GM19035 (cell line): Measurements from ENCODE around the gene ATP2C2.

Experiments
- ATAC-seq: cut with Tn5 transposase; IDR thresholded peaks from one replicate; pipeline ENCODE4 v1.9.1; 2021; ENCODE audit not compliant: unreplicated experiment

The ATP2C2 gene

GRCh38 chr16:84362471-84362941 is 5.8 kb upstream of the ATP2C2 start:
- no peak for ATAC-seq

GRCh38 chr16:84366208-84366607 is 2.1 kb upstream of the ATP2C2 start:
- ATAC-seq: no peak

DNA sequence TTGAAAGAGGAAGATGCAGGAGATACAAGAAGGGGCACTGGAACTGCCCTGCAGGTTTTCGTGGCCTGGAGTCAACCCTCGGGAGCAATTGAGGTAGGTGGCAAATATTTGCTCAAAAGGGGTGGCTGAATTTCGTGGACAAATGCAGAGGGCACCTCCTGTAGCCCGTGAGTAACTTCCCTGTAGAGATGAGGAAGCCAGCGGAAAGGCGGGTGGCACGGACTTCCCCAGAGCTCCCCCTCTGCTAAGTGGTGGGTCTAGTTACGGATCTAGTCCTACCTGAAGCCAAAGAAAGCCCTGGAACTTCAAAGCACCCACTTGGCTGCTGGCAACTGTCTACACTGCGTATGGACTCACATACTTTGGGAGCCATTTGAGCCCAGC is 1.0 kb upstream of the ATP2C2 start:
- ATAC-seq: no peak

- ATAC-seq: no peak
Observed at GRCh38 chr16:84367750-84368307, 509 bp upstream of the ATP2C2 start.

DNA sequence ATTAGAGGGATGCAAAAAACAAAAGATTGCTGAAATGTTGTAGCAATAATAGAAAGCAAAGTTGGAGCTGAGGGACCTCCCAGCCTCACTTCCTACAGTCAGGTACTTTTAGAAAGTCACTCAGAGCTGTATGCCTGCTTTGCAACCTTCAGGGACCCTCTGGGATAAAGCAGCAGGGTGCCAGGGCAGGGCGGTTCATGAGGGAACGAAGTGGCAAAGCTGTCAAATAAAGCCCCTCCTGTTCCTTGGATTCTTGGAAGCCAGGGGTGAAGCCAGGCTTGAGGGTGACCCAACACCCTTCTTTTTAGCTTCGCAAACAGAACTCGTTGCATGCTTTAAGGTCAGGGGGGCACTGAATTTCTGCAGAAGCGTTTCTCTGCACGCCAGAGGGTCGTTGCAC is 767 bp downstream of the ATP2C2 start:
- ATAC-seq: no peak

GRCh38 chr16:84369938-84370627 is 1.7 kb downstream of the ATP2C2 start:
- ATAC-seq: no peak

GRCh38 chr16:84370723-84371552 is 2.6 kb downstream of the ATP2C2 start:
- no peak for ATAC-seq

GRCh38 chr16:84371553-84371865 is 3.2 kb downstream of the ATP2C2 start:
- no peak for ATAC-seq

DNA sequence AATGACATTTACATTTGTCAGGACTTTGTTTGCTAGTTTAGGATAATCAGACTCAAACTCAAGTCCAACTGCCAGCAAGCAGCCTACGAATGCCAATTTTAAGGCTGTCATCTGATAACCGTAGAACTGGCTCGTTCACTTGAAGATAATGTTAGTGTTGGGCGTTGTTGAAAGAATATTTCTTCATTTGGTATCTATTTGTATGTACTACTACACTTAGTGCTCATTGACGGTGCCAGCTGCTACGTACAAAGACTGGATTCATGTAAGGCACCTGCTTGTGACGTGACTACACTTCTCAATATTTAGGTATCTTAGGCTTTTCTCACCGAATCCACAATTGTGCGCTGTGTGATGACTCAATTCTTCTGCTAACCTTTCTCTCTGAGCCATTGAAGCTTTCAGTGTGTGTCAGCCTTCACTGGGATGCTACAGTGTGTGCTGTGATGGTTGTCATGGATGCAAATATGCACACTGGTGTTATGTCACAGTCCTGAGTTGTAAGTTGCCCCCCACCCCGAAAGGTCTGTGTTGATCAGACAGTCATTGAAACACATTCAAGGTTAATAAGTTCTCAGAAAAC is 5.7 kb downstream of the ATP2C2 start:
- no peak for ATAC-seq

DNA sequence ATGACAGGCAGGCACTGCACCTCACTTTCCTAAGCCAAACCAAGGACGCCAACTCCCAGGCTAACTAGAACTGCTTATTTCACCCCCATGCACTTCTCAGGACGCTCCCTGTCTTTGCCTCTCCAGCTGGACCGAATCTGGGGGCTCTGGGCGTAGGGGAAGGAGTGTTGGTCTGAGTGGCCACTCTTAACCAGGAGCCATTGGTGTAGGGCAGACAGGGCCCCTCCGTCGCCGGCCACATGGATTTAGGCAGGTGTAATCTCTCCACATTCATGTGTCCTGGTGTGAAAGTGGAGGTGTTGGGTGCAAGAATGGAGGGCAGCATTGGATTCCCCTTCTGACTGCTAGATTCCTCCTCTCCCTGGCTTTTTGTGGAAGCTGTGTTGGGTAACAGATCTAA is 9.8 kb downstream of the ATP2C2 start:
- no peak for ATAC-seq

DNA sequence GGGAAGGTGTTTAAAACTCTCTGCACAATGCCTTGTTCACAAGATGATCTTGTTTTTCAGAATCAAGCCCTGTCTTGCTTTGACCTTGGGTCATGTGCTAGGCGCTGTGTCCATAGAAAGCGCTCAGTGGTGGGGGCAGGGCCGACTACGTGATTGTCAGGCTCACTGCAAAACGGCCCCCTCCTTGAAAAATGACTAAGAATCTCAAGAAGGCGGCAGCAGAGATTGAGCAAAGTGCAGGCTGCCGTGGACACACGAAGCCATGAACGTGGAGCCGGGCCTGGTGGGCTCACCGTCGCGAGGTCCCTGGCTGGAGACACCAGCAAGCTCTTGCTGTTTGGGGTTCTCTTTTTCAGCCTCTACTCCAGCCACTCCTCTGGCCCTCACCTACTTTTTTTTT is 10.2 kb downstream of the ATP2C2 start:
- no peak for ATAC-seq

DNA sequence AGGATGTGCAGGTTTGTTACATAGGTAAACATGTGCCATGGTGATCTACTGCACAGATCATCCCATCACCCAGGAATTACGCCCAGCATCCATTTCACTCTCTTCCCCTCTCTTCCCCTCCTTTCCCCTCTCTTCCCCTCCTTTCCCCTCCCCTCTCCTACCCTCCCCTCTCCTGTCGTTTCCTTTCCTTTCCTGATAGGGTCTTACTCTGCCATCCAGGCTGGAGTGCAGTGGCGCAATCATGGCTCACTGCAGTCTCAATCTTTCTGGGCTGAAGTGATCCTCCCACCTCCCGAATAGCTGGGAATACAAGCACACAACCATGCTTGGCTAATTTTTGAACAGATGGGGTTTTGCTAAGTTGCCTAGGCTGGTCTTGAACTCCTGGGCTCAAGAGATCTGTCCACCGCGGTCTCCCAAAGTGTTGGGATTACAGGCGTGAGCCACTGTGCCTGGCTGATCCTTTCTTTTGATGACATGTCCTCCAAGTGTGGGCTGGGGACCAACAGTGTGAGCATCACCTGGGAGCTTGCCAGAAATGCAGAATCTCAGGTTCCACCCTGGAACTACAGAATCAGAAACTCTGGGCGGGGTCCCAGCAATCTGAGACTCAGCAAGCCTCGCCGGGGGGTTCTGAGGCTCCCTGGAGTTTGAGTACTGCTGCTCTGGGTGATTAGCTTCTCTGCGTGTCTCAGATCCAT is 10.8 kb downstream of the ATP2C2 start:
- ATAC-seq: no peak

DNA sequence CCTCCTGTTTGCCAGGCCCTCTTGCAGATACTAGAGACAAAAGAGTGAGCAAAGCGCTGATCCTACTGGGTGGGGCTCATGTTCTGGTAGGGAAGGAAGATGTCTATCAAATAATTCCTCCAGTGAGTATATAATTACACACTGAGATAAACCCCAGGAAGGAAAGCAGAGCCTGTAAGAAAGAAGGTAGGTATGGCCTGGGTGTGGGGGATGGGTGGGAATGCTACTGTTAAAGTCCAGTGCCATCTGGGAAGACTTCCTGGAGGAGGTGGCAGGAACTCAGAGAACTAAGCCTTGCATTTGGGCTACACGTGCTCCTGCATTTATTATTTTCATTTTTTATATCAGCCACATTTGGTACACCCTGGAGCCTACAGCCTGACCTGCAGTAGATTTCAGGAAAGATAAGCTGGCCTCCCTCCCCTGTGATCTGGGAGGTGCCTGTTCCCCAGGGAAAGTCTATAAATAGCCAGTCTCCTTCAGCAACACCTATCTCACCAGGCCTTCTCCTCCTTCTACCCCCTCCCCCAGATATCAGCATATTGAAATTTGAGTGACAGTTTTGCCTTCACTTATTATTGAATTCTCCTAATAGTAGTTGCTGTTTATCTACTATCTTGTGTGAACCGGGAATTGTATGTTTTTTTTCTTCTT is 11.5 kb downstream of the ATP2C2 start:
- ATAC-seq: no peak

- no peak for ATAC-seq
Observed at GRCh38 chr16:84380405-84380804, 12.1 kb downstream of the ATP2C2 start.

- no peak for ATAC-seq
Observed at GRCh38 chr16:84382396-84382795, 14.1 kb downstream of the ATP2C2 start.

DNA sequence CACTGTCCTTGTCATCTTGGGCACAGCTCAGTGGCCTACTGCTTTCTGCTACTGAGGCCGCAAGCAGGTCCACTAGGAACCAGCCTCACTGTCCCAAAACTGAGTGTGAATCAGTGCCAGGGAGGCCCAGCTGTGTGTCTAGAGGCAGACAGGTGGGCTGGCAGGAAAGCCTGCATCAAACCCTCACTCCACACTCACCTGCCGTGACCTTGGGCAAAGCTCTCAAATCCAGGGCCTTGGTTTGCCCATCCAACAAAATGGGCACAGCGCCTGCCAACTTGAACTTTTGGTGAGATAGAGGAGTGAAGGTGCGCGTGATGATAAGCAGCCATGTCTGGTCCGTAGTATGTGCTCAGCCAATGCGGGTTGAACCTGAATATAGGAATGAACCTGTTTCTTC is 14.8 kb downstream of the ATP2C2 start:
- no peak for ATAC-seq

- no peak for ATAC-seq
Observed at GRCh38 chr16:84386047-84386446, 17.7 kb downstream of the ATP2C2 start.

- no peak for ATAC-seq
Observed at GRCh38 chr16:84387021-84387420, 18.7 kb downstream of the ATP2C2 start.

DNA sequence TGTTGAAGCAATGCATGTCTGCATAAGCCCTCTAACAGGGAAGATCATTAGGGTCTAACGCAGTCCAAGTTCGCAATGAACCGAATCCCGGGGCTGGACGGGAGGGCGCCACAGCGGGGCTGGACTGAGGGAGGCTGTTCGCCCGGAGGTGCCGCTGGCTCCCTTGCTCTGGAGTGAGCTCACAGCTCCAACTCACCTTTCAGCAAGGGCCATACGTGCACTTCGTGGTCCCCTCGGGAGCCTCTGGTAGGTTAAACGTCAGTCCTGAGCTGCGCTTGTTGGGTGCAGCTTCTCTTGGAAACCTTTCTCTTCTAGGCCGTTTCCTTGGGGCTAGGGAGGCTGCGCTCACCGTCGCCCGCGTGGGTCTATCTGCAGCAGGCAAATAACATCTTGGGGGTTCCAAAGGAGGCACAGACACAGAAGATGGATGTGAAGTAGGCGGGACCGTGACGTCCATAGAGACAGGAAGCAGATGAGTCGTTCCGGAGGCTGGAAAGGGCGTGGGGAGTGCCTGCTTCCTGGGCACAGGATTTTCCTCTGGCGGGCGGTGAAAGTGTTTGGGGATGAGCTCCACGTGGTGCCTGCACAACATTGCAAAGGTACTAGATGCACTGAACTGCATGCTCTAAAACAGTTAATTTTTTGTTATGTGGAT is 21.9 kb downstream of the ATP2C2 start:
- ATAC-seq: no peak
